Skin epidermis (tissue), 12 donors: Measurements from ENCODE around the gene SYPL1.

Experiments
- H3K27ac ChIP-seq, 21 experiments: fragments of 200-600 bp; sonication (generic) in 11 of 21; one replicate each; pipeline ENCODE4 v1.5.0; 2020; ENCODE audit warnings: mild to moderate bottlenecking in 3 of 21, inconsistent platforms in 2 of 21, moderate library complexity in 2 of 21
- H3K4me3 ChIP-seq, 7 experiments: fragments of 200-600 bp; sonication (generic) in 2 of 7; one replicate each; pipeline ENCODE4 v1.5.0; 2020; ENCODE audit warnings: inconsistent platforms in 2 of 7, mild to moderate bottlenecking in 2 of 7, moderate library complexity in 1 of 7

Gene SYPL1

GRCh38 chr7:106100863-106101629 lies 11.1 kb downstream of the SYPL1 start:
- H3K4me3 ChIP-seq, result no peak overlapping the region
- H3K27ac ChIP-seq, result no peak overlapping the region

- Histone ChIP-seq H3K27ac (no peak overlapping the region), H3K4me3 (no peak overlapping the region)
Observed at GRCh38 chr7:106099539-106099938, 12.6 kb downstream of the SYPL1 start.

- H3K4me3 ChIP-seq, result no peak overlapping the region
- no peak overlapping the region for H3K27ac ChIP-seq
Observed at GRCh38 chr7:106098889-106099288, 13.2 kb downstream of the SYPL1 start.

GRCh38 chr7:106095634-106096033 lies 16.5 kb downstream of the SYPL1 start:
- no peak overlapping the region for H3K4me3 ChIP-seq
- no peak overlapping the region for H3K27ac ChIP-seq

- Histone ChIP-seq H3K27ac (no peak overlapping the region), H3K4me3 (no peak overlapping the region)
Observed at GRCh38 chr7:106094780-106095179, 17.3 kb downstream of the SYPL1 start.

- no peak overlapping the region for H3K27ac ChIP-seq
- no peak overlapping the region for H3K4me3 ChIP-seq
Observed at GRCh38 chr7:106092204-106092603, 19.9 kb downstream of the SYPL1 start.

- H3K4me3 ChIP-seq, result no peak overlapping the region
- peak overlapping the region in 1 of 21 experiments; percentile 6 for H3K27ac ChIP-seq
Observed at GRCh38 chr7:106089647-106090046, 22.5 kb downstream of the SYPL1 start.

- Histone ChIP-seq H3K27ac (no peak overlapping the region), H3K4me3 (no peak overlapping the region)
Observed at GRCh38 chr7:106088014-106088413, 24.1 kb downstream of the SYPL1 start.

GRCh38 chr7:106086062-106086461 lies 26.1 kb downstream of the SYPL1 start:
- H3K4me3 ChIP-seq, result no peak overlapping the region
- H3K27ac ChIP-seq, result no peak overlapping the region

GRCh38 chr7:106085015-106085414 lies 27.1 kb downstream of the SYPL1 start:
- Histone ChIP-seq H3K4me3 (no peak overlapping the region), H3K27ac (no peak overlapping the region)

GRCh38 chr7:106083717-106084116 lies 28.4 kb downstream of the SYPL1 start:
- H3K27ac ChIP-seq, result no peak overlapping the region

GRCh38 chr7:106082087-106082854 lies 29.8 kb downstream of the SYPL1 start:
- H3K27ac ChIP-seq, result no peak overlapping the region

More at GRCh38 chr7:106083717-106084116, 28.4 kb downstream of the SYPL1 start:
- H3K4me3 ChIP-seq, result no peak overlapping the region

GRCh38 chr7:106080300-106080987 lies 31.7 kb downstream of the SYPL1 start:
- no peak overlapping the region for H3K4me3 ChIP-seq
- H3K27ac ChIP-seq, result no peak overlapping the region

More at GRCh38 chr7:106082087-106082854, 29.8 kb downstream of the SYPL1 start:
- H3K4me3 ChIP-seq, result no peak overlapping the region

GRCh38 chr7:106076537-106076936 lies 35.6 kb downstream of the SYPL1 start:
- H3K27ac ChIP-seq, result no peak overlapping the region
- no peak overlapping the region for H3K4me3 ChIP-seq

- H3K27ac ChIP-seq, result no peak overlapping the region
- H3K4me3 ChIP-seq, result no peak overlapping the region
Observed at GRCh38 chr7:106075937-106076336, 36.2 kb downstream of the SYPL1 start.

- peak overlapping the region in 1 of 21 experiments; percentile 87 for H3K27ac ChIP-seq
- H3K4me3 ChIP-seq, result no peak overlapping the region
Observed at GRCh38 chr7:106074257-106074656, 37.9 kb downstream of the SYPL1 start.

GRCh38 chr7:106073701-106074100 lies 38.4 kb downstream of the SYPL1 start:
- peak overlapping the region in 5 of 21 experiments; percentile 1 to 87 (median 28) for H3K27ac ChIP-seq
- no peak overlapping the region for H3K4me3 ChIP-seq

GRCh38 chr7:106072715-106073091 lies 39.4 kb downstream of the SYPL1 start:
- Histone ChIP-seq H3K4me3 (no peak overlapping the region), H3K27ac (peak overlapping the region in 17 of 21 experiments; percentile 46 to 96 (median 84))

GRCh38 chr7:106071999-106072714 lies 40.0 kb downstream of the SYPL1 start:
- peak overlapping the region; percentile 18 to 96 (median 81) for H3K27ac ChIP-seq
- no peak overlapping the region for H3K4me3 ChIP-seq
